ENCODE results near the gene HYCC1. TPM values are rescaled to one million over a fixed set of nuclear protein-coding genes. Genes with fewer than 3 reads are reported as not detected.

The HYCC1 gene
- total RNA-seq, 1 experiment from 2014 or later, result 23.5 TPM

- intact Hi-C loops (cut with micrococcal nuclease), result no loop called here
- BruUV-seq (replicated peaks), result no TSS peak
These were observed 10.5 kb upstream of the HYCC1 start for GRCh38 chr7:23024454-23024853.

More at GRCh38 chr7:23024454-23024853, 10.5 kb upstream of the HYCC1 start:
- no peaks in the 10 kb centered on the region for H3K79me2 ChIP-seq (ENCODE audit: insufficient read depth, low read length)
- ChIA-PET CTCF (no interaction called here), POLR2A (no interaction called here), RAD21 (ENCODE audit: low non-redundant PET in 1 of 2, low total read pairs in 2 of 2, uncharacterized antibody in 2 of 2, unreplicated experiment in 2 of 2) (no interaction called here)
- H3K27ac ChIP-seq (ENCODE audit: low read depth, low read length), result no peak overlapping the region
- no peak overlapping the region for H3K4me2 ChIP-seq (ENCODE audit: low read length)
- no peaks in the 10 kb centered on the region for H3K36me3 ChIP-seq (ENCODE audit: control insufficient read depth in 1 of 2, insufficient read depth in 2 of 2, low read length in 2 of 2)
- no peaks in the 10 kb centered on the region for H4K20me1 ChIP-seq (ENCODE audit: insufficient read depth)
- H3K4me3 ChIP-seq (replicated peaks in 1 of 2; ENCODE audit: low read depth in 1 of 2, low read length in 2 of 2), result no peak overlapping the region
- H3K4me1 ChIP-seq (ENCODE audit: control insufficient read depth in 1 of 2, insufficient read depth in 2 of 2, low read length in 2 of 2), result peaks cover 2 to 16% of the 10 kb centered on the region in 2 experiments; a peak in 3 of 4 replicates
- ATAC-seq, result no peak
- no peak for TF ChIP-seq FOSL1 (IDR thresholded peaks at IDR 0.05; ENCODE audit: low read depth)
- no peak for TF ChIP-seq EZH2 (IDR thresholded peaks at IDR 0.05)
- no peak for TF ChIP-seq SIN3A (IDR thresholded peaks at IDR 0.05; ENCODE audit: low read depth)
- TF ChIP-seq POLR2A (IDR thresholded peaks at IDR 0.05; ENCODE audit: borderline replicate concordance, extremely low read depth, insufficient read depth, insufficient read length), result no peak
- TF ChIP-seq ELF1 (IDR thresholded peaks at IDR 0.05; ENCODE audit: borderline replicate concordance, low read depth), result no peak
- no peak for TF ChIP-seq ZBTB33 (IDR thresholded peaks at IDR 0.05; ENCODE audit: extremely low read depth, insufficient replicate concordance, low read length)
- no peak for TF ChIP-seq JUND (IDR thresholded peaks at IDR 0.05)
- TF ChIP-seq YY1 (IDR thresholded peaks at IDR 0.05; ENCODE audit: extremely low read depth, insufficient replicate concordance, low read depth, low read length), result no peak
- TF ChIP-seq ATF3 (IDR thresholded peaks at IDR 0.05), result no peak
- TF ChIP-seq ZNF274 (IDR thresholded peaks at IDR 0.05; ENCODE audit: low read depth, low read length), result no peak
- TF ChIP-seq EGR1 (IDR thresholded peaks at IDR 0.05; ENCODE audit: low read depth), result no peak
- TF ChIP-seq REST (IDR thresholded peaks at IDR 0.05; ENCODE audit: low read depth), result no peak
- no peak for TF ChIP-seq SRF (IDR thresholded peaks at IDR 0.05; ENCODE audit: low read depth)
- H3K27me3 ChIP-seq (ENCODE audit: insufficient read depth, low read length), result no peaks in the 10 kb centered on the region
- H3K9me3 ChIP-seq (ENCODE audit: control insufficient read depth in 1 of 2, insufficient read depth in 1 of 2, low read depth in 1 of 2, low read length in 2 of 2), result no peaks in the 10 kb centered on the region
- no peaks in the 10 kb centered on the region for H3K9me2 ChIP-seq (ENCODE audit: insufficient read depth)
- DNase-seq (ENCODE audit: low read depth, low spot score), result no peak
- no peak overlapping the region for H2AFZ ChIP-seq (ENCODE audit: low read depth, low read length, poor library complexity, severe bottlenecking)
- H3K9ac ChIP-seq (ENCODE audit: low read length), result no peak overlapping the region
